H1 (cell line): ENCODE measurements around the gene ITPKA. TPM values are rescaled to one million over a fixed set of nuclear protein-coding genes. Genes with fewer than 3 reads are reported as not detected.

Experiments used
- CTCF ChIA-PET: fragments of 300-600 bp; sonication (Branson Sonifier 250); formaldehyde crosslinking; loops from one replicate; lab custom pipeline; 2021; ENCODE audit not compliant: partially characterized antibody; lab: Charles Lee
- POLR2A ChIA-PET: fragments of 300-600 bp; sonication (Branson Sonifier 250); formaldehyde crosslinking; loops from one replicate; lab custom pipeline; 2021; ENCODE audit warnings: inconsistent platforms; ENCODE audit not compliant: partially characterized antibody; lab: Charles Lee
- DNase-seq, 2 experiments: peaks; one replicate each; pipeline versions ENCODE4 v3.0.0 to v3.0.0-alpha.2; 2010 to 2022; ENCODE audit warnings: low spot score in 2 of 2, low read depth in 1 of 2, mixed read lengths in 1 of 2
- FAIRE-seq: peaks from 2 replicates; lab custom pipeline; 2011; peaks lifted over from hg19 to GRCh38; lab: Jason Lieb, UNC
- H2AFZ ChIP-seq: 2 replicates; pipeline ENCODE4 v1.8.1; 2012; ENCODE audit warnings: low read length, inconsistent platforms
- H2AK5ac ChIP-seq: 2 replicates; pipeline ENCODE4 v1.6.1; 2013; ENCODE audit warnings: low read depth, low read length
- H2BK120ac ChIP-seq: replicated peaks from 2 replicates; pipeline ENCODE3; 2013; ENCODE audit warnings: low read depth, low read length, inconsistent platforms
- H2BK12ac ChIP-seq: 2 replicates; pipeline ENCODE4 v1.6.1; 2013; ENCODE audit warnings: low read depth, low read length
- H2BK15ac ChIP-seq: 2 replicates; pipeline ENCODE4 v1.6.1; 2013; ENCODE audit warnings: low read length
- H2BK20ac ChIP-seq: 2 replicates; pipeline ENCODE4 v1.6.1; 2013; ENCODE audit warnings: low read length
- H2BK5ac ChIP-seq: 2 replicates; pipeline ENCODE4 v1.6.1; 2013; ENCODE audit warnings: low read depth, low read length
- H3K14ac ChIP-seq: 2 replicates; pipeline ENCODE4 v1.6.1; 2013; ENCODE audit warnings: inconsistent platforms; ENCODE audit not compliant: insufficient read length
- H3K18ac ChIP-seq: 2 replicates; pipeline ENCODE4 v1.6.1; 2013; ENCODE audit warnings: low read length; ENCODE audit errors: extremely low read depth
- H3K23ac ChIP-seq: 2 replicates; pipeline ENCODE4 v1.6.1; 2013; ENCODE audit warnings: inconsistent platforms; ENCODE audit not compliant: insufficient read length
- H3K23me2 ChIP-seq: 2 replicates; pipeline ENCODE4 v1.6.1; 2013; ENCODE audit warnings: low read depth, low read length
- H3K27ac ChIP-seq: 2 replicates; pipeline ENCODE4 v1.6.1; 2011; ENCODE audit warnings: low read depth, low read length, inconsistent platforms
- H3K27me3 ChIP-seq, 4 experiments: replicated peaks in 1 of 4; 1 replicate in 1 of 4; 2 replicates in 3 of 4; pipeline versions ENCODE4 v1.6.1 to v1.8.1; 2011 to 2013; ENCODE audit warnings: low read length in 3 of 4, mild to moderate bottlenecking in 3 of 4, inconsistent platforms in 2 of 4, mixed read lengths in 2 of 4, moderate library complexity in 1 of 4; ENCODE audit not compliant: control insufficient read depth in 3 of 4, insufficient read depth in 3 of 4; ENCODE audit errors: extremely low read depth in 1 of 4
- H3K36me3 ChIP-seq, 4 experiments: 2 replicates each; pipeline versions ENCODE4 v1.6.1 to v1.8.1; 2011 to 2013; ENCODE audit warnings: mild to moderate bottlenecking in 4 of 4, low read length in 3 of 4, moderate library complexity in 2 of 4, control low read depth in 1 of 4, inconsistent platforms in 1 of 4; ENCODE audit not compliant: insufficient read depth in 4 of 4, control insufficient read depth in 2 of 4
- H3K4ac ChIP-seq: replicated peaks from 2 replicates; pipeline ENCODE3; 2013; ENCODE audit warnings: low read length, low read depth, mixed read lengths, inconsistent platforms; ENCODE audit not compliant: insufficient read length
- H3K4me1 ChIP-seq, 4 experiments: replicated peaks in 1 of 4; 1 replicate in 1 of 4; 2 replicates in 3 of 4; pipeline versions ENCODE4 v1.6.1 to v1.8.1; 2011 to 2013; ENCODE audit warnings: low read length in 3 of 4, inconsistent platforms in 2 of 4, mixed read lengths in 1 of 4; ENCODE audit not compliant: insufficient read depth in 4 of 4, control insufficient read depth in 3 of 4
- H3K4me2 ChIP-seq, 2 experiments: 2 replicates each; pipeline versions ENCODE4 v1.6.1 to v1.8.1; 2011 to 2013; ENCODE audit warnings: low read depth in 2 of 2, low read length in 2 of 2, control low read depth in 1 of 2, inconsistent platforms in 1 of 2, mild to moderate bottlenecking in 1 of 2; ENCODE audit not compliant: insufficient read depth in 1 of 2
- H3K4me3 ChIP-seq, 4 experiments: fragments of 200-600, 300-600 bp in 1 of 4; sonication (generic), shearing (Covaris generic), sonication (Bioruptor Twin) in 1 of 4; 2 replicates each; pipeline versions ENCODE4 v1.5.1 to v1.8.1; 2011 to 2016; ENCODE audit warnings: low read length in 4 of 4, low read depth in 3 of 4, control low read depth in 2 of 4, inconsistent platforms in 2 of 4, mild to moderate bottlenecking in 2 of 4, mixed read lengths in 1 of 4, moderate library complexity in 1 of 4; ENCODE audit not compliant: insufficient read depth in 2 of 4; ENCODE audit errors: extremely low read depth in 1 of 4
- H3K56ac ChIP-seq: replicated peaks from 2 replicates; pipeline ENCODE3; 2013; ENCODE audit warnings: low read depth, mild to moderate bottlenecking, mixed read lengths, low read length, inconsistent platforms; ENCODE audit not compliant: insufficient read length
- H3K79me1 ChIP-seq: 2 replicates; pipeline ENCODE4 v1.6.1; 2013; ENCODE audit warnings: low read depth, low read length, control low read depth
- H3K79me2 ChIP-seq, 2 experiments: 2 replicates each; pipeline versions ENCODE4 v1.6.1 to v1.8.1; 2012 to 2013; ENCODE audit warnings: low read length in 2 of 2, mild to moderate bottlenecking in 2 of 2, inconsistent platforms in 1 of 2; ENCODE audit not compliant: insufficient read depth in 2 of 2, control insufficient read depth in 1 of 2
- H3K9ac ChIP-seq, 4 experiments: replicated peaks in 1 of 4; 1 replicate in 1 of 4; 2 replicates in 3 of 4; pipeline versions ENCODE4 v1.6.1 to v1.8.1; 2011 to 2013; ENCODE audit warnings: low read depth in 3 of 4, low read length in 3 of 4, control low read depth in 2 of 4, mild to moderate bottlenecking in 2 of 4, moderate library complexity in 2 of 4, inconsistent platforms in 1 of 4; ENCODE audit errors: extremely low read depth in 1 of 4
- H3K9me3 ChIP-seq, 2 experiments: 2 replicates each; pipeline versions ENCODE4 v1.6.1 to v1.8.1; 2012 to 2013; ENCODE audit warnings: mild to moderate bottlenecking in 2 of 2, moderate library complexity in 2 of 2, control low read depth in 1 of 2, inconsistent platforms in 1 of 2, low read depth in 1 of 2, low read length in 1 of 2, mixed read lengths in 1 of 2; ENCODE audit not compliant: insufficient read depth in 2 of 2
- H4K20me1 ChIP-seq, 2 experiments: replicated peaks in 1 of 2; 2 replicates each; pipeline versions ENCODE3 to v1.8.1; 2011 to 2013; ENCODE audit warnings: inconsistent platforms in 2 of 2, low read length in 2 of 2, mild to moderate bottlenecking in 1 of 2; ENCODE audit not compliant: insufficient read depth in 2 of 2, control insufficient read depth in 1 of 2
- H4K5ac ChIP-seq: 2 replicates; pipeline ENCODE4 v1.6.1; 2013; ENCODE audit warnings: low read length, low read depth, mixed read lengths, inconsistent platforms; ENCODE audit not compliant: insufficient read length
- H4K8ac ChIP-seq: 2 replicates; pipeline ENCODE4 v1.8.0; 2013; ENCODE audit warnings: mild to moderate bottlenecking, moderate library complexity, low read length, inconsistent platforms; ENCODE audit not compliant: insufficient read depth; ENCODE audit errors: extremely low read depth
- H4K91ac ChIP-seq: replicated peaks from 2 replicates; pipeline ENCODE3; 2013; ENCODE audit warnings: low read length, mixed read lengths, inconsistent platforms; ENCODE audit not compliant: insufficient read length
- ATF2 ChIP-seq: IDR thresholded peaks from 2 replicates; pipeline ENCODE4 v1.6.1; 2012; ENCODE audit warnings: low read length, inconsistent platforms
- KDM5A ChIP-seq: fragments of 200-600 bp; IDR thresholded peaks from 2 replicates; pipeline ENCODE4 v1.7.1; 2012; ENCODE audit warnings: mild to moderate bottlenecking, low read length, inconsistent platforms, mixed read lengths
- POLR2A ChIP-seq, 2 experiments: IDR thresholded peaks; 1 replicate in 1 of 2; 2 replicates in 1 of 2; pipeline ENCODE4 v1.6.1; 2011; ENCODE audit warnings: low read depth in 2 of 2, low read length in 2 of 2, mild to moderate bottlenecking in 2 of 2; ENCODE audit errors: control extremely low read depth in 1 of 2
- RNF2 ChIP-seq: fragments of 200-900, 300-1000 bp; sonication (generic); IDR thresholded peaks from 2 replicates; pipeline ENCODE4 v1.7.1; 2016; ENCODE audit warnings: borderline replicate concordance, low read depth, mild to moderate bottlenecking, antibody characterized with exemption, low read length; ENCODE audit not compliant: poor library complexity, severe bottlenecking; ENCODE audit errors: missing control alignments
- SIRT6 ChIP-seq: IDR thresholded peaks from one replicate; pipeline ENCODE4 v1.7.1; 2012; ENCODE audit warnings: low read length, inconsistent platforms
- TAF1 ChIP-seq: IDR thresholded peaks from 2 replicates; pipeline ENCODE4 v1.6.1; 2011; ENCODE audit warnings: mild to moderate bottlenecking, low read depth, low read length
- TCF12 ChIP-seq: IDR thresholded peaks from 2 replicates; pipeline ENCODE4 v1.6.1; 2011; ENCODE audit warnings: low read depth, mild to moderate bottlenecking, low read length
- USF2 ChIP-seq: IDR thresholded peaks from 2 replicates; pipeline ENCODE4 v1.6.1; 2011; ENCODE audit warnings: low read length, improper control_type of control experiment
- ZNF274 ChIP-seq: IDR thresholded peaks from 2 replicates; pipeline ENCODE4 v1.7.0; 2012; ENCODE audit warnings: low read length, borderline replicate concordance; ENCODE audit errors: extremely low read depth
- WGBS, 2 experiments: shearing (Covaris generic) in 1 of 2; methylation state at CpG; one replicate each; pipeline versions ENCODE4 v1.1.6 to v1.1.7; 2013 to 2015; ENCODE audit warnings: low lambda C conversion rate in 2 of 2, mixed read lengths in 2 of 2, inconsistent platforms in 1 of 2, low coverage in 1 of 2, missing lambda C conversion rate in 1 of 2; ENCODE audit not compliant: insufficient replicate concordance in 2 of 2, insufficient coverage in 1 of 2, insufficient read length in 1 of 2; ENCODE audit errors: extremely low coverage in 1 of 2, missing lambda C conversion rate in 1 of 2; 5-methylcytosine and 5-hydroxymethylcytosine counted together
- polyA plus RNA-seq, 7 experiments: library from polyadenylated mRNA; depleted of rRNA in 3 of 7; stranded (reverse) in 5 of 7; unstranded in 2 of 7; fragments of >200 nt in 5 of 7; fragments of 200-250 nt in 2 of 7; gene quantifications; 1 replicate in 5 of 7; 2 replicates in 1 of 7; 4 replicates in 1 of 7; pipeline versions ENCODE4 v1.2.1 to v1.2.3, GENCODE V29; 2011 to 2013; ENCODE audit warnings: missing spikeins in 2 of 7, mixed read lengths in 2 of 7
- total RNA-seq: library from RNA; stranded (reverse); fragmentation: NEBNext Ultra II Directional; extraction: Animal tissue kit (Norgen Biotek cat#: 25700); gene quantifications from 2 replicates; pipeline ENCODE4 v1.2.1, GENCODE V29; 2021

Gene ITPKA
- total and polyA plus RNA-seq, 2 of the 8 experiments (the other 6 are each of a cell fraction or from before 2014, with no cell fraction given) = 0.39 to 0.99 TPM

- H3K9ac ChIP-seq = no peak overlapping the region
- ChIA-PET CTCF (interaction anchor here (1.3 to 5.1 kb wide), 3 partner anchors 11 to 24 kb away, joined by 4 to 30 read pairs (median 9); no protein-coding TSS in a partner anchor), POLR2A (interaction anchor here (0.7 to 1.4 kb wide), 4 partner anchors 11 to 99 kb away, joined by 3 to 5 read pairs (median 3); partner anchors contain the start of gene ITPKA)
- 93% methylated on average over 9 of the region's 9 CpGs; no CpG with 5 or more reads in 1 of the 2 experiments for WGBS, 2 experiments
- H3K9me3 ChIP-seq = no peaks in the 10 kb centered on the region
- H2BK20ac ChIP-seq = no peak overlapping the region
- H3K4me3 ChIP-seq = no peak overlapping the region
- FAIRE-seq = no peak
- no peak overlapping the region for H2BK15ac ChIP-seq
- no peaks in the 10 kb centered on the region for H3K23me2 ChIP-seq
- no peaks in the 10 kb centered on the region; a peak in 1 of 7 replicates for H3K4me1 ChIP-seq
- no peak overlapping the region for H3K56ac ChIP-seq
- peaks cover 20 to 42% (median 28%) of the 10 kb centered on the region in 4 experiments for H3K36me3 ChIP-seq
- H3K79me2 ChIP-seq = no peaks in the 10 kb centered on the region
- no peak overlapping the region for H3K18ac ChIP-seq
- H3K4ac ChIP-seq = no peak overlapping the region
- no peak overlapping the region for H2BK120ac ChIP-seq
- H4K91ac ChIP-seq = no peak overlapping the region
- H2AFZ ChIP-seq = no peak overlapping the region
- H4K8ac ChIP-seq = no peak overlapping the region
- H3K79me1 ChIP-seq = no peaks in the 10 kb centered on the region
- H2BK12ac ChIP-seq = no peak overlapping the region
- H4K5ac ChIP-seq = no peak overlapping the region
- no peaks in the 10 kb centered on the region; a peak in 1 of 7 replicates for H3K27me3 ChIP-seq
- no peak overlapping the region for H2AK5ac ChIP-seq
- no peak for DNase-seq
- H3K23ac ChIP-seq = no peak overlapping the region
- H2BK5ac ChIP-seq = no peak overlapping the region
- H4K20me1 ChIP-seq = no peaks in the 10 kb centered on the region
- no peak overlapping the region for H3K27ac ChIP-seq
- no peak overlapping the region for H3K4me2 ChIP-seq
- no peak overlapping the region for H3K14ac ChIP-seq
- no peak for TF ChIP-seq ZNF274
- TF ChIP-seq POLR2A (IDR thresholded peaks at IDR 0.05; ENCODE audit: control extremely low read depth in 1 of 2, low read depth in 2 of 2, low read length in 2 of 2) = no peak
- no peak for TF ChIP-seq ATF2
- TF ChIP-seq SIRT6 = no peak
- no peak for TF ChIP-seq TCF12
- TF ChIP-seq TAF1 = no peak
- no peak for TF ChIP-seq KDM5A
- no peak for TF ChIP-seq USF2
- no peak for TF ChIP-seq RNF2
Measured at GRCh38 chr15:41482110-41482877, 11.4 kb upstream of the ITPKA start.
